Endodermal cell (in vitro differentiated cells): ENCODE data around the gene SPAG16. TPM values are rescaled to one million over a fixed set of nuclear protein-coding genes. Genes with fewer than 3 reads are reported as not detected.

ENCODE experiments used
- DNase-seq: peaks from one replicate; pipeline ENCODE4 v3.0.0-alpha.2; 2017
- H3K27ac ChIP-seq: 2 replicates; pipeline ENCODE4 v1.5.1; 2013; ENCODE audit warnings: mild to moderate bottlenecking, low read depth, low read length, moderate library complexity
- H3K27me3 ChIP-seq: 2 replicates; pipeline ENCODE4 v1.6.1; 2013; ENCODE audit warnings: mild to moderate bottlenecking, low read length, moderate library complexity; ENCODE audit not compliant: insufficient read depth, control insufficient read depth, poor library complexity, severe bottlenecking
- H3K36me3 ChIP-seq: 2 replicates; pipeline ENCODE4 v1.7.0; 2013; ENCODE audit warnings: mild to moderate bottlenecking, low read length, moderate library complexity; ENCODE audit not compliant: control insufficient read depth, insufficient read depth
- H3K4me1 ChIP-seq: one replicate; pipeline ENCODE4 v1.7.0; 2013; ENCODE audit warnings: low read length; ENCODE audit not compliant: control insufficient read depth, insufficient read depth
- H3K4me3 ChIP-seq: 2 replicates; pipeline ENCODE4 v1.5.1; 2013; ENCODE audit warnings: mild to moderate bottlenecking, low read length, moderate library complexity
- H3K9ac ChIP-seq: 2 replicates; pipeline ENCODE4 v1.6.1; 2013; ENCODE audit warnings: mild to moderate bottlenecking, low read length, moderate library complexity; ENCODE audit not compliant: poor library complexity, severe bottlenecking; ENCODE audit errors: extremely low read depth
- H3K9me3 ChIP-seq: 2 replicates; pipeline ENCODE4 v1.6.1; 2013; ENCODE audit warnings: mild to moderate bottlenecking, low read length, moderate library complexity; ENCODE audit not compliant: control insufficient read depth
- H3K27ac Mint-ChIP-seq: 2 replicates; pipeline ENCODE4 v1.8.0; 2020; ENCODE audit warnings: mixed read lengths
- H3K27me3 Mint-ChIP-seq: 2 replicates; pipeline ENCODE4 v1.8.0; 2021; ENCODE audit warnings: mild to moderate bottlenecking, mixed read lengths; ENCODE audit not compliant: insufficient read depth
- H3K36me3 Mint-ChIP-seq: 2 replicates; pipeline ENCODE4 v1.8.0; 2020; ENCODE audit warnings: low read depth, mixed read lengths
- H3K4me1 Mint-ChIP-seq: 2 replicates; pipeline ENCODE4 v1.8.0; 2020; ENCODE audit warnings: mixed read lengths
- H3K4me3 Mint-ChIP-seq: 2 replicates; pipeline ENCODE4 v1.8.0; 2020; ENCODE audit warnings: mild to moderate bottlenecking, moderate library complexity, mixed read lengths
- H3K9me3 Mint-ChIP-seq: 2 replicates; pipeline ENCODE4 v1.8.0; 2020; ENCODE audit warnings: mild to moderate bottlenecking, mixed read lengths
- CTCF ChIP-seq: fragments of 200-600 bp; sonication (generic); conservative IDR thresholded peaks from 2 replicates; pipeline ENCODE4 v1.5.0; 2021; ENCODE audit warnings: antibody characterized with exemption, mild to moderate bottlenecking
- WGBS, 2 experiments: methylation state at CpG; one replicate each; pipeline versions ENCODE4 v1.1.5 to v1.1.7; 2013; ENCODE audit warnings: missing lambda C conversion rate in 2 of 2, mixed read lengths in 1 of 2; ENCODE audit not compliant: insufficient coverage in 1 of 2, insufficient read length in 1 of 2; 5-methylcytosine and 5-hydroxymethylcytosine counted together
- total RNA-seq, 2 donors: library from RNA; stranded (reverse); fragmentation: NEBNext Ultra II Directional in 1 of 2; extraction: Animal tissue kit (Norgen Biotek cat#: 25700) in 1 of 2; gene quantifications; 2 replicates in 1 of 2; 3 replicates in 1 of 2; pipeline ENCODE4 v1.2.1, GENCODE V29; 2021

SPAG16 gene
- total RNA-seq, 2 donors from 2014 or later = 27.8 to 38.2 TPM

- Histone ChIP-seq H3K4me1 (no peaks in the 10 kb centered on the region), H3K9me3 (peaks cover 16% of the 10 kb centered on the region), H3K27me3 (no peaks in the 10 kb centered on the region), H3K36me3 (no peaks in the 10 kb centered on the region), H3K9ac (no peak overlapping the region), H3K4me3 (no peak overlapping the region), H3K27ac (no peak overlapping the region)
- Mint-ChIP-seq H3K36me3 (no peaks in the 10 kb centered on the region), H3K4me3 (no peak overlapping the region), H3K27me3 (no peaks in the 10 kb centered on the region), H3K4me1 (no peaks in the 10 kb centered on the region), H3K27ac (no peak overlapping the region), H3K9me3 (peaks cover 6% of the 10 kb centered on the region)
- no peak for DNase-seq
- TF ChIP-seq CTCF = no peak
These were observed 832.8 kb downstream of the SPAG16 start for GRCh38 chr2:214117054-214117453.

- no peak overlapping the region for H3K4me3 Mint-ChIP-seq
- no peak overlapping the region for H3K27ac ChIP-seq
- WGBS, 2 experiments = 76 to 86% methylated on average over 2 to 6 of the region's 6 CpGs
These were observed 841.9 kb downstream of the SPAG16 start for GRCh38 chr2:214126135-214126534.

GRCh38 chr2:214127170-214127569 lies 842.9 kb downstream of the SPAG16 start:
- TF ChIP-seq CTCF = no peak
- Histone ChIP-seq H3K27ac (no peak overlapping the region), H3K4me3 (no peak overlapping the region), H3K9ac (no peak overlapping the region), H3K9me3 (no peaks in the 10 kb centered on the region), H3K4me1 (no peaks in the 10 kb centered on the region), H3K36me3 (no peaks in the 10 kb centered on the region), H3K27me3 (no peaks in the 10 kb centered on the region)
- Mint-ChIP-seq H3K36me3 (no peaks in the 10 kb centered on the region), H3K9me3 (no peaks in the 10 kb centered on the region), H3K27me3 (no peaks in the 10 kb centered on the region), H3K4me1 (peaks cover 11% of the 10 kb centered on the region), H3K4me3 (no peak overlapping the region), H3K27ac (no peak overlapping the region)
- DNase-seq = no peak

More at GRCh38 chr2:214126135-214126534, 841.9 kb downstream of the SPAG16 start:
- Histone ChIP-seq H3K4me3 (no peak overlapping the region), H3K27me3 (no peaks in the 10 kb centered on the region), H3K9ac (no peak overlapping the region), H3K9me3 (no peaks in the 10 kb centered on the region), H3K4me1 (no peaks in the 10 kb centered on the region), H3K36me3 (no peaks in the 10 kb centered on the region)
- H3K27ac Mint-ChIP-seq = no peak overlapping the region
- no peak for TF ChIP-seq CTCF
- H3K27me3 Mint-ChIP-seq = no peaks in the 10 kb centered on the region
- H3K9me3 Mint-ChIP-seq = no peaks in the 10 kb centered on the region
- DNase-seq = no peak
- H3K4me1 Mint-ChIP-seq = peaks cover 11% of the 10 kb centered on the region
- no peaks in the 10 kb centered on the region for H3K36me3 Mint-ChIP-seq
